HG03469 (cell line): ENCODE data around the gene RAB8B.

Experiments used
- ATAC-seq: cut with Tn5 transposase; IDR thresholded peaks from one replicate; pipeline ENCODE4 v1.9.1; 2021; ENCODE audit warnings: mild to moderate bottlenecking, moderate library complexity, moderate number of reproducible peaks; ENCODE audit not compliant: unreplicated experiment

Gene RAB8B

DNA sequence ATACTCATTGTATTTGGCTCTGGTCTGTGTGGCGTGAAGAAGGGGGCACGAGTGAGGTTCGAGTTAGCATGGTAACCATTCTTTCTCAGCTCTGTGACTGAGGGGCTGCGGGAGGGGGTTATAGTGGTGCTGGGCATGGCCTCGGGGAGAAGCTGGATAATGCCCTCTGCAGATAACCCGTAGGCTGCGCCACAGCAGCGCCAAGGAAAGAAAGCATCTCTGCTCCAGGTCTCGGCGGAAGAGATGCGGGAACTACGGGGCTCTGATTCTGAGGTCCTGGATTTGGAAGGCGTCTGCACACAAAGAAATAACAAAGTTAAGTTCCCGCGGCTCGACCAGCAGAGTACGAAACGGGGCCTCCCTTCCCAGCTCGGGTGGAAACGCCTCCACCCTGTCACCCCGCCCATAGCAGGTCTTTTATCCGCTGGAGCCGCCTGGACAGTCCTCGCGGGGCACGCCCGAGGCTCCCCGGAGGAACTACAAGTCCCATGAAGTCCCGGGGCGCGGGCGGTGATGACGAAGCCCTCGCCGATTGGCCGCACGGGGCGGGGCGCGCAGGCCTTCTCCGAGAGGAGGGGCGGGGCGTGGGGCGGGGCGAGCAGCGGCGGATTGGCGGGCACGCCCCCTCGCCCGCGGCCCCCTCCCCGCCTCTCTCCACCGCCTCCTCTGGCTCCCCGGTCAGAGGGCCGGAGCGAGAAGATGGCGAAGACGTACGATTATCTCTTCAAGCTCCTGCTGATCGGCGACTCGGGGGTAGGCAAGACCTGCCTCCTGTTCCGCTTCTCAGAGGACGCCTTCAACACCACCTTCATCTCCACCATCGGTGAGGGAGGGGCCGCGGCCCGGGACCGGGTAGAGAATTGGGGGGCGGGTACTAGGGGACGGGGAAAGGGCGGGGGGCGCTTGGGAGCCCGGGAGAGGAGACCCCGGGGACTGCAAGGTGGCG, at the start of gene RAB8B:
Gene RAB8B (plus strand): TSS at position 681 of the 946 bp plus-strand sequence. CDS start 19 bp downstream, at position 700.
- ATAC-seq, result peak; percentile 37

DNA sequence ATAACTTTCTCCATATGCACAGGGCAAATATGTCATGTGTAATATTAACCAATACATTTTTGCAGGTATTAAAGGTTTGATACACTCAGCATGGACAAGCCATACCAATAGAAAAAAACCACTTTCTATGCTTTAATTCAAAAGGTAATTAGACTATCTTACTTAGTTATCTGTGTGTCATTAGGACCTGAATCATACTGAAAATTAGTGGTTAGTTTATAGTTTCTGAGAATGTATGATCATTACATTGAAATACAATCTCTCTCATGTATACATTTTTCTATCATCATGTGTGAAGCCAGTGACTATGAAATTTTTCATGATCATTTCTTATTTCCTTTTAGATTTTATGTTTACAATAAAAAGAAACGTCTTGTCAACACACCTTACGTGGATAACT, 48.5 kb upstream of the RAB8B start:
- ATAC-seq, result no peak

DNA sequence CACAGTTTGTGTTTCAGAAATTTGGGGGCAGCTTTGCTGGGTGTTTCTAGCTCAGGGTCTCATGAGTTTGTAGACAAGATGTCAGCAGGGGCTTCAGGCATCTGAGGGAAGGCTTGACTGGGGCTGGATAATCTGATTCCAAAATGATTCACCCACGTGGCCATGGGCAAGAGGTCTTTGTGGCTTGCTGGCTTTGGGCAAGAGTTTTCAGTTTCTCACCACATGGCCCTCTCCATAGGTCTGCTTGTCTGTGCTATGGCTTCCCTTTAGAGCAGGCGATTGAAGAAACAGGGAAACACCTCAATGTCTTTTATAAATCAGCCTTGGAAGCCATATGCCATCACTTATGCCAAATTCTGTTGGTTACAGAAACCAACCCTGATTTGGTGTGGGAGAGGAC, 44.0 kb upstream of the RAB8B start:
- no peak for ATAC-seq

DNA sequence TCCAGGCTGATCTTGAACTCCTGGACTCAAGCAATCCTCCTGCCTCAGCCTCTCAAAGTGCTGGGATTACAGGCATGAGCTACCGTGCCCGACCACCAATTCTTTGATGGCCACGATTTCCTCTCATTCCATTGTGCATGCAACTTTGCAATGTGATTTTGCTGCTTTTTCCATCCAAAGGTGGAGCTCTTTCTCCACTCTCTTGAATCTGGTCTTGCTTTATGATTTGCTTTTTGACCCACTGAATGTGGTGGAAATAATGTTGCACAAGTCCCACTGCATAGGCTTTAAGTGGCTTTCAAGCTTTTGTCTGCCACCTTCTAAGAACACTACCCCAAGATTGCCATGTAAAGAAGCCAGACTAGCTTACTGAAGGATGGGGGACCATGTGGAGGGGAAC, 42.7 kb upstream of the RAB8B start:
- no peak for ATAC-seq

DNA sequence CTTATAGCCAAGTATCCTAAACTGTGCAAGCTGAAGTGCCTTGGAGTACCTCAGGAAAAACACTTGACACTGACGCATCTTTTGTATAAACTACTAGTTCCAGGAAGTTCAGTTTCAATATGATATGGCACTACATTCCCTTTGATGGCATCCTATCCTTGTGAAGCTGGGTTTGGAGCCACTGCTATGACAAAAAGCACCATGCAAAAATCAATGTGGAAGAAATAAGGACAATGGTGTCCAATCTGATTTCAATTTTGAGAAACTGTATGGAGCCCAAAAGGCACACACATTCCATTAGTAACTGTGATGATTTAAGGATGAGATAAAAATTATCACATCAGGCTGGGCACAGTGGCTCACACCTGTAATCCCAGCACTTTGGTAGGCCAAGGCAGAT, 37.7 kb upstream of the RAB8B start:
- ATAC-seq, result no peak

DNA sequence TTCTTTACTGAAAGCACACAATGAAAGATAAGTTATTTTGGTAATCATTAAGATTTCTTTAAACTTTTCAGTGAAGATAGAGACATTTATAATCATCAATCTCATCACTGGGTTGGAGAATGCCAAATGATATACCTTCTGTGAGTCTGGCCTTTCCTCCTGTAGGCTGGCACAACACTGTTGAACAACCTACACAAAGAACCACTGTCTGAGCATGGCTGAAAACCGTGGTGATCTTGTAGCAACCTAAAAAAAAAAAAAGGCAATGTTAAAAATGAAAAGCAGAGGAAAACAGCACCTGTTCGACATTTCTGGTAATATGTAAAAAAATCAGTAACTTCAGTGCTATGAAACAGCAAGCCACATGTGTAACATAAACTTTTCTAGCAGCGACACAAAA, 33.9 kb upstream of the RAB8B start:
- no peak for ATAC-seq

DNA sequence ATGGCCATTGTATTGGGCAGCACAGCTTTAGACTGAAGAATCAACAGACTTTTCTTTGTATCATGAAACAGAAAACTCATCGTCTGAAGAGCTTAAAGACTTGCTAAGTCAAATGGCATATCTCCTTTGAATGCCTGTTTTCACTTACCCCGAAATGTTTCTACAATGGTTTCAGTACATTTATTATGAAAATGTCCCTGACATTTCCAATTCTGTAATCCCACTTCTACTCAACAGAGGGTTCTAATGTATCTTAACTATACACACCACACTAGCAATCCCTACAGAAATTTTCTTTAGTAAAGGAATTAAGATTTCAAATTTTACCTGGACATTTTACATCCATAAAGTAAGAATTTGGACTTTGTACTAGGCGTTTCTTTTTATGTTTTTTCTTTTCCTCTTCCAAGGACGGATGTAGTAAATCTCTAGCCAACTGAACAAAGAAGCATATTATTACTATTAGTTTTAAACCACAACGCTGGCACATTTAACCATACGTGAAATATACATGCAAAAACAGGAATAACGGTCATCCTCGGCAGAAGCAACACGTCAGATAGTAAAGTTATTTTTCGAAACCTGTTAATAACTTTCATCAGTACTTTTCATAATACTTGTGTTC, 33.2 kb upstream of the RAB8B start:
- ATAC-seq, result no peak

DNA sequence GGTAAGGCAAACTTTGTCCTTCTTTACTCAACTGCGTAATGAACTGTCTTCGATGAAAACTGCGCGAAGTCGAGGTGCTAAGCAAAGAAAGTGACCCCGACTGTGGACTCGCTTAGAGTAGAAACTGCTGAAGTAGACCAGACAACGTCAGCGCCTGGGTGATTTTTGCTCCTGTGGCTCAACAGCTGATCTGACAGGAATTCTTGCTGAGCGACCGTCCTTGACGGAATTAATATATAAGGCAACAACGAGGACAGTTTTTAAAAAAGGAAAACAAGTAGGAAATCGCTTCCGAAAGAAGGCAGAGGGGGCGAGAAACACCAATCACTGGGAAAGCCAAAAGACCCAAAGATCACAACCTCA, 32.7 kb upstream of the RAB8B start:
- ATAC-seq, result no peak

DNA sequence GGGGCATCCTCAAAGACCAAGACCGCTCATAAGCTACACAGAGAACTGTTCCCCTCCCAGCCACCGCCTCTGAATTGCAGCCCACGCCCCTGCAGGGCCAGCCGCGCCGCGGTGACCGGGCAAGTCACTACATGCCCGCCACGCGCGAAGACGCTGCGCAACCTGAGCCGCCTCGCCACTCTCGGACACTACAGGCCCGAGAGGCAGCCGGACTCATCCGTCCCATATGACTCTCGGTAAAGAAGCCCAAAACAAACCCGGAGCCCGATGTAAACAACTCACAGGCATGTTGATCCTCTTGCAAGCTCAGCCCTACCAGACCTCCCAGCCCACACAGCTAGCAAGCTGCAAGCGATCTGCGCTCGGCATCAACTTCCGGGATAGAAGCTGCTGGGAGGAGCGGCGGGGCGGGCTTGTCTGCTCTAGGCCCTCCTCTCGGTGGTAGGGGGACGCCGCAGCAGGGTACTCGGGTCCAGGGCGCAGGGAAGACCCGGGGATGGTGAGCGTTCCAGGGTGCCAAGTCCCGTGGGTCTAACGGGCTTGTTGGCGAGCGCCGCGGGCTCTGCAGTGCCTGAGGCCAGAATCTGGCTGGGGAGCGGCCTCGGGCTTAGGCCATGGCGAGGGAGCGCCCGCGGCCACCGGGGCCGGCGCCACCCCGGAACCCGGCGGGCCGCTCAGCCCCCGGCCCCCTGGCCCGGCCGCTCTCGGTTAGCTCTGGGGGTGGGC, 32.1 kb upstream of the RAB8B start, which contains the start of gene RPS27L:
Gene RPS27L (minus strand): TSS at position 360 of the 726 bp plus-strand sequence. CDS start 72 bp downstream, at position 288.
- ATAC-seq, result peak; percentile 67

DNA sequence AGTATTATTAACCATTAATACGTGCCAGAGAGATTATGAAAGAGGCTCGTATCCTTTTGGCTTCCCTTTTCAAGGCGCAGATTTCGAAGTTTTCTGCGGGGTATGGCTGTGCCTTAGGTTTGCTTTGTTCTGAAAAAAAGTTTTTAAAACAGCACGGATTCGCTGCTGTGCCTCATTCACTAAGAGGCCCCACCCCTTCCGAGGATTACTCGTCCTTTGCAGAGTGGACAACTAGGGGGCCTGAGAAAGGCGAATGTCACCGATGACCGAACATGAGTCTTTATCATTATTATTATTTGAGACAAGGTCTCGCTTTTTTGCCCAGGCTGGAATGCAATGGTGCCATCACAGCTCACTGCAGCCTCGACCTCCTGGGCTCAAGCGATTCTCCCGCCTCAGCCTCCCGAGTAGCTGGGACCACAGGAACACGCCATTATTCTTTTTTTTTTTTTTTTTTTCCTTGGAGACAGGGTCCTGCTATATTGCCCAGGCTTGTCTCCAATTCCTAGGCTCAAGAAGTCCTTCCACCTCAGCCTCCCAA, 31.4 kb upstream of the RAB8B start:
- ATAC-seq, result no peak

DNA sequence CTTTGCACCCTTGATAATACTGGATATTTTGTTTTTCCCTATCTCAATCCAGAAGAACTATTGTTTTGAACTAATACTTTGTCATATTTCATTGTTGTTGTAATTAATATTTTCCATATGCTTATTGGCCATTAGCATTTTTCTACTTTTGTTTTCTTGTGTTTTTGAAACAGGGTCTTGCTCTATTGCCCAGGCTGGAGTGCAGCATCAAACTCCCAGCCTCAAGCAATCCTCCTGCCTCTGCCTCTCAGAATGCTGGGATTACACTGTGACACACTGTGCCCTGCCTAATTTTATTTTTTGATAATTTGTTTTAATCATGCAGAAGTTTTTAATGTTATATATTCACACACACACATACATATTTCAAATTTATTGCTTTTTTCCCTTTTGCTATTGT, 28.8 kb upstream of the RAB8B start:
- no peak for ATAC-seq

DNA sequence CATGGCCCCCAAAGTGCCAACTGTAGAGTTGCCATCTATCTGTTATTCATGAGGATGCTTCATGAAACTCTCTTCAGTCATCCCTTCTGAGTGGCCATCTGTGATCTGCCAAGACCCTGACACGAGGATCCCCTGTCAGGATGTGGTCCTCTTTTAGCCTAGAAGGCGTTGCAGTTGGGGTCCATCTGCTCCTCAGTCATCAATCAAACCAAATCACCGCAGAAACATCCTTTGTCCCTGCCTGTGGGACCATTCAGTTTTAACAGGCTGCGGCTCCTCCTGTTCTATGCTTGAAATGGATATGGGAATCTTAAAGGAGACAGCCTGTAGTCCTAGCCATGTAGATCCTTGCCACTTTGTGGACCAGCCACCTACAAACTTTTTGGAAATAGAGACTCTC, 26.2 kb upstream of the RAB8B start:
- ATAC-seq, result no peak

DNA sequence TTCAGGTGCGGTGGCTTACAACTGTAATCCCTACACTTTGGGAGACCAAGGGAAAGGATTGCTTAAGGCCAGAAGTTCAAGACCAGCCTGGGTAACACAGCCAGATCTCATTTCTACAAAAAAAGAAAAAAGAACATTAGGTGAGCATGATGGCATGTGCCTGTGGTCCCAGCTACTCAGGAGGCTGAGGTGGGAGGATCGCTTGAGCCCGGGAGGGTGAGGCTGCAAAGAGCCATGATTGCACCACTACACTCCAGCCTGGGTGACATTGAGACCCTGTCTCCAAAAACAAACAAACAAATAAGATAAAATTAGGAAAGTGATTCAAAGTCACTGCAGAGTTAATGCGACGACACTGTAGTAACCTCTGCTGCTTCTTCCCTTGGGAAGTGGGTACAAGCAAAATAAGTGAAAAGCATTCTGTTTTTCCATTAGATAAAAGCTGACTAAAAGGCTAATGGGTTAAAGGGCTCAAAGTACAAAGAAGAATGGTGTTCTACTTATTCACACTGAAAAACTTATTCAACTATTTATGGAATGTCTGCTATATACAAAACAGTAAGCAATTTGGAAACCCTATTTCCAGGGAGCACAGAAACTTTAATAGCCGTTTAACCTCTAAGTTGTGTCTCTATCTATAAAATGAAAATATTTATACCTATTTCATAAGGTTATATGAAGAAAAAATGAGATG, 24.1 kb upstream of the RAB8B start:
- ATAC-seq, result no peak

DNA sequence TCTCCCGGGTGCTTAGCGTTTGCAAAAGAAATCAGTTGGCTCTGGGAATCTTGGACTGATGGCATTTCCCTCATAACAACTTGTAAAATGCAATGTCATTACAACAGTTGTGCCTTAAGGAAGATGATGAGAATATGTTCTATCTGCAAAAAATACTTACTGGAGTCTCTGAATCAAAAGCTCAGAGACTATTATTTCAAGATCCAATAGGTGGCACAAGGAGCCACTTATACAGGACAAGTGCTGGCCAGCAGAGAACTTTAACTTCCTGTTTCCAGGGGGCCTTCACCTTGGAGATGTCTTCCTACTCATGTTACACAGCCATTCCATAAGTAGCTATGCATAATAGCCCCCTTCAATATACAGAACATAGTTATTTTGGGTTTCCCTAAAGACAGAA, 23.2 kb upstream of the RAB8B start:
- no peak for ATAC-seq

DNA sequence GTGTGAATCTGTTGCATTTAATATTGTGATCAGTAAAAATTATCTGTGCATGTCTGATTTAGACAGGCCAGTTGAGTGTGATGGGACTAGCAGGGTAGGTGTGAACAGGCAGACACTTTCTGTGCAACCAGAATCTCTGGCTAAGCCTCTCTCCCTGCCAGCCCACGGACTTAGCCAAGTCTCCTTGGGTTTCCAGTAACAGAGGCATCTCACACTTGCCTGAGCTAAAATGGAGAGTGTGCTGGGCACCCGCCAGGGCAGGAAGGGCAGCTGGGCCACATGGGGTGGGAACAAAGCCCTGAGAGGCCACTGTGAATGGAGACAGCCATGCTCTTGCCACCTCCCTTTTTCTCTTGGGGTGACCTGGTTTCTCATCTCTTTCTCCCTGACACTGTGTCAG, 19.6 kb upstream of the RAB8B start:
- no peak for ATAC-seq

DNA sequence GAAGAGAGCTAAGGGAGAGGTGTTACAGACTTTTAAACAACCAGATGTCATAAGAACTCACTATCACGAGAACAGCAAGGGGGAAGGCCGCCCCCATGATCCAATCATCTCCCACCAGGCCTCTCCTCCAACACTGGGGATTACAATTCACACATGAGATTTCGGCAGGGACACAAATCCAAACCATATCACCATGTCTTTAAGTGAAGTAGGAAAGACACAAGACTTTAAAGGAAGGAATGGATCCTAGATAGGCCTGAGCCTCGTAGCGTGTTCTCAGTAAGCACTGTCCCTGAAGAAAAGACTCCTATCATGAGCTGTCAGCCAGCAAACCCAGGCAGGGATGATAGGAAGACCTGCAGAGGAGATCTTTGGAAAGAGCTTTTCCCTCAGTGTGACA, 17.0 kb upstream of the RAB8B start:
- ATAC-seq, result no peak

DNA sequence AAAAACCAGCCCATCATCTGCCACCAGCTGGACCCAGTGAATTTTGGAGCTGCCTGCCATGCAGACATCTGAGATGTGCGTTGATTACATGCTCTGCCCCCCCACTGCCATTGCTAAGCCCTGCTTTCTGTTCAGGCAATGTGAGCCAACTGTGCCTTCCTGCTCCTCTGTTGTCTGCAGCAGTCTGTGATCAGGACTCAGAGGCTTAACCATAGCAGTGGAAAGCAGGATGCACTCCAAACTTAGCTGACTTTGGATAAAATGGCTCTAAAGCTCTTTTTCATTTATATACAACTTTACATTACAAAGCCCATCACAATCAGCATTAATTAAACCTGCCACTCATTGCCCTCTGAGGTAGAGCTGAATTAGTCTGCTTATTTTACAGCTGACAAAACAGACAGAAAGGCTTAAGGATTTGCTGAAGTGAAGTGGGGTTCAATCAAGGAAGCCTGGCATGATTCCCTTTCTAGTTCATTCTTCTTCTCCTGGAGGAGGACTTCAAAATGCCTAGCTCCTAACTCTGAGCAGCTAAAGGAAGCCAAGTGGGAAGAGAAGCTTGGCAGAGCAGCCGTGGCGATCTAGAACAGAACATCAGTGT, 16.5 kb upstream of the RAB8B start:
- ATAC-seq, result no peak

DNA sequence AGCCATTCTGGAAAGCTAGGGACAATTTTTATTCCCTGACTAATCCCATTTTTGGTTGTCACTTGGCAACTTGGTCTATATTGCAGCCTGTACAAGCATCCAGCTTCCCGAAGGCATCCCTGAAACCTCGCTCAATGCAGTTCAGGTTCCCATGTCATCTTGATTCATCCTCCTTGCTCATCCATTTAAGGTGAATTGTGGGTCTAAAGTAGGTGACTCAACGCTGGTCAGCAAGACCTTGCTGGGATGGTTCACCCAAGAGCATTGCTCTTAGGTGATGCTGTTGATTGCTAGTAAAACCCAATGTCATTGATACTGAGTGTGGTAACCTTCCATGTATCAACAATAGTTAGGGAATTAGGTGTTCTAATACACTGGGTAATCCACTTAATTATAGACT, 13.1 kb upstream of the RAB8B start:
- ATAC-seq, result no peak

DNA sequence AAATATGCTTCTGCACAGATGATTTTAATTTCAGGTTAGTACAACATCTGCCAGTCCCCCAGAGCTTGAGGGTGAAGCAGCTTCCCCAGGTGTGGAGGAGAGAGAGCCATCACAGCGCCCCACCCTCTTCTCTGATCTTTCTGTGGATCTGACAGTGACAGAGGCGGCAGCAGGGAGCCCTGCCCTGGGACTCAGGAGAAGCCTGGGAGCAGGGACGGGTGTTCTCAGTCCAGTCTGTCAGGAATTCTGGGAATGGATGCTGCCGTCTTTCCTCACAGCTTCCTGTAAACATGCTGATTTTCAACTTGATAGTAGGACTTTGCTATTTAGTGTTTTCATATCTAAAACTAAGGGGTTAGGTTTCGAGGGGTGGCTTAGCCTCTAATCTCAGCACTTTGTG, 11.4 kb upstream of the RAB8B start:
- no peak for ATAC-seq

DNA sequence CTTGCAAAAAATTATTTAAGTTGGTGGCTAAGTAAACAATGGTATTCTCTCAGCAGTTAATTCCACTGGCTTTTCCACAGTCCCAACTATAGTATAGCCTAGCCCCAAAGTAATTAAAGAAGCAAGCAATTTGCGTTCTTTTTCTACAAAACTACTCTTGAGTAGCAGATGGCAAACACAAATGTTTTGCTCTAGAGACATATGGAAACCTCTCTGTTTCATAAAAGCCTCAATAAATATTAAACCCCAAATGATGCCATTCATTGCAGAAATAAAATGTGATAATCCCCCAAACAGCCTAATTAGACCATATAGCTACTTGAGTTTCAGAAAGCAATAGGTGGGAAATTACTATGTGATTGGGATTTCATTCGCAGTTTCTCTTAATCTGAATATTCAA, 8.7 kb upstream of the RAB8B start:
- no peak for ATAC-seq
